GM12801 (cell line): ENCODE data around the gene MAST3.

Source experiments
- TF ChIP-seq, protein P1 (sequence below): IDR thresholded peaks from one replicate; pipeline ENCODE4 v1.5.1; 2011; ENCODE audit warnings: control low read depth; ENCODE audit not compliant: insufficient read length; ENCODE audit errors: extremely low read depth

Gene MAST3

GRCh38 chr19:18197941-18198340 is 100.4 kb downstream of the MAST3 start:
- TF ChIP-seq, protein P1, sequence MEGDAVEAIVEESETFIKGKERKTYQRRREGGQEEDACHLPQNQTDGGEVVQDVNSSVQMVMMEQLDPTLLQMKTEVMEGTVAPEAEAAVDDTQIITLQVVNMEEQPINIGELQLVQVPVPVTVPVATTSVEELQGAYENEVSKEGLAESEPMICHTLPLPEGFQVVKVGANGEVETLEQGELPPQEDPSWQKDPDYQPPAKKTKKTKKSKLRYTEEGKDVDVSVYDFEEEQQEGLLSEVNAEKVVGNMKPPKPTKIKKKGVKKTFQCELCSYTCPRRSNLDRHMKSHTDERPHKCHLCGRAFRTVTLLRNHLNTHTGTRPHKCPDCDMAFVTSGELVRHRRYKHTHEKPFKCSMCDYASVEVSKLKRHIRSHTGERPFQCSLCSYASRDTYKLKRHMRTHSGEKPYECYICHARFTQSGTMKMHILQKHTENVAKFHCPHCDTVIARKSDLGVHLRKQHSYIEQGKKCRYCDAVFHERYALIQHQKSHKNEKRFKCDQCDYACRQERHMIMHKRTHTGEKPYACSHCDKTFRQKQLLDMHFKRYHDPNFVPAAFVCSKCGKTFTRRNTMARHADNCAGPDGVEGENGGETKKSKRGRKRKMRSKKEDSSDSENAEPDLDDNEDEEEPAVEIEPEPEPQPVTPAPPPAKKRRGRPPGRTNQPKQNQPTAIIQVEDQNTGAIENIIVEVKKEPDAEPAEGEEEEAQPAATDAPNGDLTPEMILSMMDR, result no peak

DNA sequence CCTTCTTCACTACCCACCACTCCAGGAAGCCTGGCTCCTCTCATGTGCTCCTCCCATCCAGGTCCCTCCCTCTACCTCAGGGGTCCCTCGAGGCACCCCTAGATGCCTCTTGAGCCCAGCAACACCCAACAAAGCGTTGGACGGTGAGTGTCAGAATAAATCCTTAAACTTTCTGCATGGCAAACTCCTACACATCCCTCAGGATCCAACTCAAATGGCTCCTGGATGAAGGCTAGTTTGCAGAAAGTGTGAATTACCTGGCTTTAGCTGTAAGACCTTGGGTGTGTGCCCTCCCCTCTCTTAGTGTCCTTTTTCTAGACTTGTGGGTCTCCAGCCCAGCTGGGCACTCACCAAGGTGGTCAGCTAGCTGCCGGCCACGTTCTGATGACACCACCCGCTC is 100.8 kb downstream of the MAST3 start:
- TF ChIP-seq, protein P1, result no peak
